ENCODE measurements around the gene RNF157.

DNA sequence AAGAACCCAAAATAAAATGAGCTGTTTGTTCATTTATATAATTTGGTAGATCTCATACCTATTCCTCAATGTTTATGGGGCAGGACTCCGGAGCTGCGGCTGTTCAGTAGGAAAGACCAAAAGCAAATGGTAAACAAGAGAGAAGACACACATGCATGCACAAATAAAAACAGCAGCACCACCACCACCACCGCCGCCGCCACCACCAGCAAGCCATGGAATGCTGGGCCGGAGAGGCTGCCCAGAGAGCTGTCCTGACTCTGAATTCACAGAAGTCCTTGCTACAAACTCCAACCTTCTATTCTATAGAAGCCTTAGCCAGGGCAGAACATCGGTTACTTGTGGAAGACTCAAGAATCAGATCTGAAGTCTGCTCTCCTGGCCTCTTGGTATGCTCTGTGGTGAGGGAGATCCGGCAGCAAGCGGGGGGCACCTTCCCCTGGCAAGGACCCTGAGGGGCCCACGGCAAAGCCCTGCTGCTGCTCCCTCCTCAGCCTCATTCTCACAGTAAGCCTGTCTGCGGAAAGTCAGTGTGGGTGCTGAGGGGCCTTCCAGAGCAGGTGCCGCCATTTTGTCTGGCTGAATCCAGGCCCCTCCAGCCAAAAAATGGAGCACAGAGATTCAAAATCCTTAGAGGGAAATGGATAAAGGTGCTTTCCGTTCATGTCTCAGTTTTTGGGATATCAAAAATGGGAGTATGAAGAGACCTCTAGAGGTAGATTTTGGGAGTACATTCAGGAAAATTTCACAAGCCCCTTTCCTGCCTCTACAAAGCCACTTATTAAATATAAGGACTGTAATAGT, 92.9 kb downstream of the RNF157 start:
- TF ChIP-seq, protein P1, sequence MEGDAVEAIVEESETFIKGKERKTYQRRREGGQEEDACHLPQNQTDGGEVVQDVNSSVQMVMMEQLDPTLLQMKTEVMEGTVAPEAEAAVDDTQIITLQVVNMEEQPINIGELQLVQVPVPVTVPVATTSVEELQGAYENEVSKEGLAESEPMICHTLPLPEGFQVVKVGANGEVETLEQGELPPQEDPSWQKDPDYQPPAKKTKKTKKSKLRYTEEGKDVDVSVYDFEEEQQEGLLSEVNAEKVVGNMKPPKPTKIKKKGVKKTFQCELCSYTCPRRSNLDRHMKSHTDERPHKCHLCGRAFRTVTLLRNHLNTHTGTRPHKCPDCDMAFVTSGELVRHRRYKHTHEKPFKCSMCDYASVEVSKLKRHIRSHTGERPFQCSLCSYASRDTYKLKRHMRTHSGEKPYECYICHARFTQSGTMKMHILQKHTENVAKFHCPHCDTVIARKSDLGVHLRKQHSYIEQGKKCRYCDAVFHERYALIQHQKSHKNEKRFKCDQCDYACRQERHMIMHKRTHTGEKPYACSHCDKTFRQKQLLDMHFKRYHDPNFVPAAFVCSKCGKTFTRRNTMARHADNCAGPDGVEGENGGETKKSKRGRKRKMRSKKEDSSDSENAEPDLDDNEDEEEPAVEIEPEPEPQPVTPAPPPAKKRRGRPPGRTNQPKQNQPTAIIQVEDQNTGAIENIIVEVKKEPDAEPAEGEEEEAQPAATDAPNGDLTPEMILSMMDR (IDR thresholded peaks at IDR 0.05; ENCODE audit: low read length) = peak; percentile 49
- no peak for TF ChIP-seq EZH2 (optimal IDR thresholded peaks at IDR 0.05; ENCODE audit: low read depth, low read length)

Measured in MM.1S (cell line).